ENCODE measurements around the gene DPF3.

Gene DPF3

GRCh38 chr14:72790887-72791566 lies 102.9 kb downstream of the DPF3 start:
- no peak for DNase-seq

- DNase-seq: no peak
Measured at GRCh38 chr14:72788972-72789728, 104.8 kb downstream of the DPF3 start.

- DNase-seq: no peak
Measured at GRCh38 chr14:72788255-72788654, 105.6 kb downstream of the DPF3 start.

GRCh38 chr14:72787841-72788240 lies 106.1 kb downstream of the DPF3 start:
- no peak for DNase-seq

- no peak for DNase-seq
Measured at GRCh38 chr14:72786378-72787350, 107.2 kb downstream of the DPF3 start.

- no peak for DNase-seq
Measured at GRCh38 chr14:72783741-72784140, 110.2 kb downstream of the DPF3 start.

DNA sequence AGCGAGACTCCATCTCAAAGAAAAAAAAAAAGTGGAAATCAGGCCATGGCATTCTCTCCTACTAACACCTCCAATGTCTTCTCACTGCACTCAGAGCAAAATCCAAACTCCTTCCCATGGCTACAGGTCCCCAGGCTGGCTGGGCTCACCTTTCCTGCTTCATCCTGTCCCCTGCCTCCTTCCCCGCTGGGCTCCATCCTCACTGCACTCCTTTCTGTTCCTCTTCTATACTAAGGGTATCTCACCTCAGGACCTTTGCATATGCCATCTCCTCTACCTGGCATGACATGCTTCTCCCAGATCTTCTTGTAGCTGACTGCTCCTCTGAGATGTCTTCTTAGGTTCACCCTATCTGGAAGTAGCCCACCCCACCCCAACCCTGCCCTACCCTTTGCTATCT lies 111.1 kb downstream of the DPF3 start:
- DNase-seq: no peak

DNA sequence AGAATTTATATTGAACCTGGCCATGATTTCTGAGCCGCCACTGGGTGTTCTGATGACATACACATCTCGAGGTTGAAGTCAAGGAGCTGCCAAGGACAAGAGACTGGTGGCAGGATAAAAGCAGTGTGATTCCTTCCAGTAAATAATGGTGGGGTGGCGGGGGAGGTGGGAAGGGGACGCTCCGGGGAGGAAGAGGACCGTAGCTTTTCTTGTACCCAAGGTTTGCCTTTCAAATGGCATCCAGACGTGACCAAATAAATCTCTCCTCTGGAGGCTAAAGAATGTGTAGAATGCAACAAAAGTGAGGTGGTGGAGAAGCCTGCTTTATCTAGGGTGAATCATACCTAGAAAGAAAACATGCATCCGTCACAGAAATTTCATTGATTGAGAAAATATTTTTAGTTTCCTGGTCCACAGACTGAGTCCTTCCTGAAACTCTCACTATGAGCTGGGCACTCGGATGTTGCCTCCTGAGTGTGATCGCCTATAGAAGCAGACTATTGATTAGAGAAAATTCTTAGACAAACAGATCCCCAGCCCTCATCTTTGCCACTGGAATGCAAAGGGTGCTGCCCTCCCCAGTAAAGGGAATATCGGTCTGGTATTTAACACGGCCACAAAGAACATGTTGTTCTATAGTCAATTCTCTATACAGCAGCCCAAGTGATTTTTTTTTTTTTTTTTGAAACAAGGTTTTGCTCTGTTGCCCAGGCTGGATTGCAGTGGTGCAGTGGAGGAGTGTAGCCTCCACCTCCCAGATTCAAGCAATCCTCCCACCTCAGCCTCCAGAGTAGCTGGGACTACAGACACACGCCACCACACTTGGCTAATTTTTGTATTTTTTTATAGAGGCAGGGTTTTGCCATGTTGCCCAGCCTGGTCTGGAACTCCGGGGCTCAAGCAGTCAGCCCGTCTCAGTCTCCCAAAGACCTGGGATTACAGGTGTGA lies 112.1 kb downstream of the DPF3 start:
- no peak for DNase-seq

GRCh38 chr14:72780751-72781150 lies 113.2 kb downstream of the DPF3 start:
- no peak for DNase-seq

DNA sequence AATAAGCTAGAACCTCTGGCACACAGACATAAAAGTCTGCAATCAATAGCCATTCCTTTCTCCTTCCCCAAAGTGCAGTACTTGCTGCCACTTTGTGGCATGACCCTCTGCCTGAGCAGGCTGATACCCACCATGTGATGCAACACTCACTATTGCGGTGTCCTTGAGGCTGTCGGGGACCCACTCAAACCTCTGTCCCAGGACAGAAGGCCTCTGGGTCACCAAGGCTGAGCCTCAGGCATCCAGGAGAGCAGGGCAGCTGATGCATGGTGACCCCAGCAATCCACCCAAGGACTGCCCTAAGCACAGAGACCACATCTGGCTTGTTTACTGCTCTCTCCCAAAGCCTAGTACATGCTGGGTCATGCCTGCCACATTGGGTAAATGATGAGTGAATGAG lies 114.2 kb downstream of the DPF3 start:
- DNase-seq: no peak

GRCh38 chr14:72777636-72778035 lies 116.3 kb downstream of the DPF3 start:
- no peak for DNase-seq

GRCh38 chr14:72776701-72777261 lies 117.1 kb downstream of the DPF3 start:
- no peak for DNase-seq

- DNase-seq: no peak
Measured at GRCh38 chr14:72775923-72776554, 117.9 kb downstream of the DPF3 start.

GRCh38 chr14:72774894-72775620 lies 118.8 kb downstream of the DPF3 start:
- no peak for DNase-seq

- DNase-seq: no peak
Measured at GRCh38 chr14:72774141-72774540, 119.8 kb downstream of the DPF3 start.

- no peak for DNase-seq
Measured at GRCh38 chr14:72771561-72771960, 122.3 kb downstream of the DPF3 start.

DNA sequence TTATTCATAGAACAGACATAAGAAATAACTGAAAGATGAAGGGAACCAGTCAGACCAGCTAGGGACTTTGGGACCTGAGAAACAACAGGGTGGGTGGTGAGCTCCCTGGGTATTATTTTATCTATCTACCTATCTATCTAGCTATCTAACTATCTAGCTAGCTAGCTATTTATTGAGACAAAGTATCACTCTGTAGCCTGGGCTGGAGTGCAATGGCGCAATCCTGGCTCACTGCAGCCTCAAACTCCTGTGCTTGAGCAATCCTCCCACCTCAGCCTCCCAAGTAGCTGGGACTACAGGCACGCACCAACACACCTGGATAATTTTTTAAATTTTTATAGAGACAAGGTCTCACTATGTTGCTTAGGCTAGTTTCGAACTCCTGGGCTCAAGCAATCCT lies 127.6 kb downstream of the DPF3 start:
- DNase-seq: no peak

DNA sequence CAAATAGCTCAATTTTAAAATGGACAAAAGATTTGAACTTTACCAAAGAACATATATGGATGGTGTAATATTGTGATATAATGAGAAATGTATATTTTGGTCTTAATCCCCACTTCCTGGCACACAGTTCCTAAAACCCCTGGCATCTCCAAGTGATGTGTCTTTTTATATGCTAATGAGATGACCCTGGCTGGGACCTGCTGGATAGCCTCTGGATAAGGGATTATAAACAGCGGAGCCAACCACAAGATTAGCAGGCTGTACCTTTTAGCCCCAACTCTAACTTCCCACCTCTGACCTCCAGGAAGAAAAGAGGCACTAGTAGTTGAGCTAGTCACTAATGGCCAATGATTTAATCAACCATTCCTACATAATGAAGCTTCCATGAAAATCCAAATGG lies 130.0 kb downstream of the DPF3 start:
- no peak for DNase-seq

DNA sequence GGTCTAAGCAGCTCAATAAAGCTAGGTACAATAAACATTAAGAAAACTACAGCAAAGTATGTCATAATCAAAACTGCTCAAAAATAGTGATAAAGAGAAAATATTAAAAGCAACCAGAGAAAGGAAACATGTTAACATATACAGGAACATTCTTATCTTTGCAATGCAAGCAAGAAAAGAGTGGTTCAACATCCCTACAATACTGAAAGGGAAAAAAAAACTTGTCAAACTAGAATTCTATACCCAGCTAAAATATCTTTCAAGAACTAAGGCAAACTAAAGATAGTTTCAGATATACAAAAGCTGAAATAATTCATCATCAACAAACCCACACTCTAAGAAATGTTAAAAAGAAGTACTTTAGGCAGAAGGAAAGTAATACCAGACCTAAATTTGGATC lies 134.2 kb downstream of the DPF3 start:
- DNase-seq: no peak

- no peak for DNase-seq
Measured at GRCh38 chr14:72758993-72759392, 134.9 kb downstream of the DPF3 start.

GRCh38 chr14:72758420-72758819 lies 135.5 kb downstream of the DPF3 start:
- no peak for DNase-seq

Data from stimulated activated CD4-positive, alpha-beta T cell treated with anti-CD3 and anti-CD28 coated beads, Interleukin-12 subunit alpha, Interleukin-12 subunit beta, amount 100 ng/mL, for 4 hours (primary cell).